ENCODE data around the gene DEFB129.

GRCh38 chr20:215796-216195 is 11.3 kb upstream of the DEFB129 start:
- TF ChIP-seq FOXP1 (CRISPR knock-in tag; IDR thresholded peaks at IDR 0.05; ENCODE audit: borderline replicate concordance) (no peak), TCF7 (CRISPR knock-in tag; IDR thresholded peaks at IDR 0.05; ENCODE audit: low read depth) (no peak), CTCF (IDR thresholded peaks at IDR 0.05) (no peak), GABPB1 (CRISPR knock-in tag; IDR thresholded peaks at IDR 0.05) (no peak)

All from WTC11 (cell line).